ENCODE data around the gene ITPR1.

GRCh38 chr3:4687167-4687566, 194.0 kb downstream of the ITPR1 start:
- TF ChIP-seq POLR2AphosphoS5 (IDR thresholded peaks at IDR 0.05; ENCODE audit: low read depth), result no peak
- no peak for TF ChIP-seq CTCF (conservative IDR thresholded peaks at IDR 0.05; ENCODE audit: low read depth in 2 of 2)

All from GM23338 (cell line).